Hematopoietic multipotent progenitor cell treated with erythropoietin and hydrocortisone succinate and interleukin-3 and kit ligand, for 4 days (in vitro differentiated cells): ENCODE data around the gene ABCC8.

Source experiments
- DNase-seq: peaks from one replicate; pipeline ENCODE4 v3.0.0-alpha.2; 2015

ABCC8 gene

DNA sequence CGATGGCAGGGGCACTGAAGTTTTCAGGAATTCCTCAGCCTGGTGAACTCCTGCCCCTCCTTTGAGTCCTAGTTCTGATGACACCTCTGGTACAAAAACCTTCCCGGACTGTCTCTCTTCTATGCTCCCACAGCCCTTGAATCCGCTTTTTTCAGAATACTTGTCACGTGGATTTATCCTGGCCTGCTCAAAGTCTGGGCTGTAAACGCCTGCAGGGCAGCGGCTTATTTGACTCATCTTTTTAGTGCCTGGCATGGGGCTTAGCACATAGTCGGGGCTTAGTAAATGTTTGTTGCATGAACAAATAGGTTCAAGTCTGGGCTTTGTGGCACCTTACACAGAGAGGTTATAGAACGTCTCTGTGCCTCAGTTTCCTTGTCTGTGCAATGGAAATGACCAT lies 74.8 kb downstream of the ABCC8 start:
- DNase-seq, result no peak

DNA sequence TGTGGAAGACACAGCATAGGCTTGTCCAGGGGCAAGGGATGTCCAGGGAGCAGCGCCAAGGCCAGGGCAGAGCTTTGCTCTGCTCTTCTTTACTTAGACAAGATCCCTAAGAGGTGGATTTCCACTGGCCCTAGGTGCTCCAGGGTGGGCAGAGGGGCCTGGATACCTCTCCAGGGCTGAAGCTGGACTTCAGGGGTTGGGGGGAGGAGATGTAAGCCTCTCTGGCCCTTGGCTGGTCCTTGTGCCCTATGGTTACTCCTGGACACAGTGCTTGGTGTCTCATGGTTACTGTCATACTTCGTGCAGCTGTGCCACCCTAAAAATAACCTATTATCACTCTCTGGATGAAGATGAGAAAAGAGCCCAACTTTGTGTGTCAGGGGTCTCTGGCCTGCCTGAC lies 75.3 kb downstream of the ABCC8 start:
- no peak for DNase-seq

DNA sequence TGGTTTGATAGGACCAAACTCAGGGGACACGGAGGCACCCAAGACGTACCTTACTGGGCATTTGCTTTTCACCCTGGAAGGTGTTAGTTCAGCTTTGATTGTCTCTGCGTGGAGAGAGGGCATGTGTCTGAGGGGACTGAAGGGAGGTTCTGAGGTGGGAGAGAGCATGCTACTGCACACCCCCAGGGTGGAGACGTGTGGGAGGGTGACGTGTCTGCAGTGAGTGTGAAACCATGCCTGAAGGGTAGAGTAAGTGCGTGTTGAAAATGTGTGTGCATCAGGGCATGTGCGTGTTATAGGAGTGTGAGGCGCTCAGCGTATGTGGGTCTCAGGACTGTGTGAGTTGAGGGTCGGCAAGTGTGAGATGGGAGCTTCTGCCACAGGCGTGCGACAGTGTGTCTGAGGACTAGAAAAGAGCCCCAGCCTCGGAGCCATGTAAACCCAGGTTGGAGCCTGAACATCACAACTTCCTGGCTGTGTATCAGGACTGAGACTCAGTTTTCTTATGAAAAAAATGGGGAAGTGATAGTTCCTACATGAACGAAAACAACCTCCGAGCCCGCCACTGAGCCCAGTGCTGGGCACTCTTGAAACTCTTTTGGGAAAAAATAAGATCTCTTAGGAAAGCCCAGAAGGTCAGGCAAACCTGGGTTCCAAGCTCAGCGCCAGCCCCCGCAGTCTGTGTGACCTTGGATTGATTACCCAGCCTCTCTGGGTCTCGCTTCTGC lies 76.4 kb downstream of the ABCC8 start:
- no peak for DNase-seq

DNA sequence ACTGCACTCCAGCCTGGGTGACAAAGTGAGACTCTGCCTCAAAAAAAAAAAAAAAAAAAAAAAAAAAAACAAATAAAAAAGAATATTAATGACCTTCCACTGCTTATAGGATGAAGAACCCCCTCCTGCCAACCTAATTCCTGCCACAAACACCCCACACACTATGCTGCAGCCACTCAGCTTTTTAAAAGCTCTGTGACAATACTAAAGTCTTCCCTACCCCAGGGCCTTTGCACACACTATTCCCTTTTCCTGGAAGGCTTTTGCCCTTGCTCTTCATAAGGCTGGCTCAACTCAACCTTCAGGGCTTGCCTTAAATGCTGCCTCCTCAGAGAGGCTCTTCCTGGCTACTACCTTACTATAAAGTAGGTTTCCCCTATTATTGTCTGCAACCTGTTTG lies 77.4 kb downstream of the ABCC8 start:
- DNase-seq, result no peak

DNA sequence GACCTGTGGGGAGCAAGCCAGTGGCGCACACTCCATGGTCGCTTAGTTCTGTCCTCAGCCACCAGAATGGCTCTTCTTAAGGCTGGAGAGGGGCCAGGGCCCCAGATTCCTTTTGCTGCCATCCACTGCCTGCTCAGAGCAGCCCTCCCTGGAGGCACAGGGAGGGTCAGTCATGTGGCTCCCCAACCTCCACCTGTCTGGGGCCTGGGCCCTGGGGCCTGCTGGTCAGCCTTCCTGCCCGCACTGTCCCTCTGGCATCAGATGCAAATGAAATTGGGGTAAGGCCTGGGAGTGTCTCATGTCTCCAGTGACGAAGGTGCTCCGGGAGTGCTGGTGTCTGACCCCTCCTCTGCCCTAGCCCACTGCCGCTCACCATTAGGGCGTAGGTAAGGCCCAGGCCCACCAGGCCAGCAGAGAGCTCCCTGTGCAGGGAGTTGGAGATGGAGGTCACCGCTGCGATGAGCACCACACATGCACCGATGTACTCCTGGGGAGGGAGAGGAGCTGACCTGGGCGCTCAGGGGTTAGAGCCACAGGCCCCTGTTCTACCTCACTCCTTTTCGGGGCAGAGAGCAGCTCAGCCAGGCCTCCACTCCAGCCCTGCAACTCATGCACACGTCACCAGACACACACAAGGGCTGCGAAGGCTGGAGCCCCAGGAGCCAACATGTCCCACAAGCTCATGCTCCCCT lies 79.2 kb downstream of the ABCC8 start:
- DNase-seq, result no peak

DNA sequence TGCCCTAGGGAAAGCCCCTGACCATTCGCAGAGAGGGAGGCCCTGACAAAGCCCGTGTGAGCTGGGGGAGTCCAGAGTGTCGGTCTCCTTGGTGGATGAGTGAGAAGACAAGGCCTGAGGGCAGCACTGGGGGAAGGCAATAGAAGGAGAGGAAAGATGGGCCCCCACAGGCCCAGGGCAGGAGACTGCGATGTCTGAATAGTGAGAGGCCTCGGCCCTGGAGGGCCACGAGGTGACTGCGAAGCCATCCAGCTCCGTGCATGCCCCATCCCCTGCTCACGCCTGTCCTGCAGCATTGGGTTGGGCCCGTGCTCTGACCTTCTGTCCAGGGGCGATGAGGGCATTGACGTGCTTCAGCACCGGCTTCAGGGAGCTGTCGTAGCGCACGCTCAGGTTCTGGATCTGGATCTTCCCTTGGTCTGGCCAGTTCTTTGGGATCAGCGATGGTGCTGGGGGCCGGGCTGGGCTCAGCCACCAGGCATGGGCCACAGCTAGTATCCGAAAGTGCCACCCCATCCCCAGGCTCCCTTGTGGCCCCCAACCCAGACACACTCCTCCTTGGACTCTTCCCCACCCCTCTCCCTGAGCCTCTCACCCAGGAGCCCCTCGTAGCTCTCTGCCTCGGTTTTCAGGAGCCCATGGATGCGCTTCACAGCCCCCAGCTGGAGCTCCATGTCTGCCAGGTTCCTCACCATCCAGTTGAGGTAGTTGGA lies 79.9 kb downstream of the ABCC8 start:
- DNase-seq, result no peak

DNA sequence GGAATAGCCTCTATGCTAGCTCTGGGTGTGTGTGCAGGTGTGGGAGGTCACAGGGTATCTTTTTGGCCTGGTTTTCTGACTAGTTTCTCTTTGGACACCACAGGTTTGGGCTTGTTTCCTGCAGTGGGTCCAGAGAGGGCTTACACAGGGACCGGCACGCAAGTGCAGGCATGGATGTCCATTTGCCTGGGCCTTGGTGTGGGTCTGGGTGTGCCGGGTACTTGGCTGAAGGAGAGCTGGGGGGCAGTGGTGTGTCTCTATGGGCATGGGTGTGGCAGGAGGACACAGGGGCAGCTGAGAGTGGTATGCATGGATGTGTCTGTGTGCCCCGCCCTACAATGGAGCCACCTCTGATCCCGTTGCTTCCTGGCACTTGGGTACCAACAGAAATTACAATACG lies 80.7 kb downstream of the ABCC8 start:
- DNase-seq, result no peak

DNA sequence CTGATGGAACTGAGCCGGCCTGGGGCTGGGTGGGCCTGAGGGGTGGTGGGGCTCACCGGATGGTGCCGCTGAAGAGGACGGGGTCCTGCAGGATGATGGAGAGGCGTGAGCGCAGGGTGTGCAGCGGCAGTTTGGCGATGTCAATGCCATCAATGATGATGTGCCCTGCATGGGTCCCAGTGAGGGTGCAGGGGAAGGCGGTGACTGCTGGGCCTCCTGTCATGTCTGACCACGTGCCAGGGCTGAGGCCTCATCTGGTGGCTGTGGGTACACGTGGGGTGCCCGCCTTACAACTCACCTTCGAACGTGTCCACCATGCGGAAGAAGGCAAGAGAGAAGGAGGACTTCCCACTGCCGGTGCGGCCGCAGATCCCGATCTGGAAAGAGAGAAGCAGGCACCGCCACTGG lies 81.1 kb downstream of the ABCC8 start:
- DNase-seq, result no peak

DNA sequence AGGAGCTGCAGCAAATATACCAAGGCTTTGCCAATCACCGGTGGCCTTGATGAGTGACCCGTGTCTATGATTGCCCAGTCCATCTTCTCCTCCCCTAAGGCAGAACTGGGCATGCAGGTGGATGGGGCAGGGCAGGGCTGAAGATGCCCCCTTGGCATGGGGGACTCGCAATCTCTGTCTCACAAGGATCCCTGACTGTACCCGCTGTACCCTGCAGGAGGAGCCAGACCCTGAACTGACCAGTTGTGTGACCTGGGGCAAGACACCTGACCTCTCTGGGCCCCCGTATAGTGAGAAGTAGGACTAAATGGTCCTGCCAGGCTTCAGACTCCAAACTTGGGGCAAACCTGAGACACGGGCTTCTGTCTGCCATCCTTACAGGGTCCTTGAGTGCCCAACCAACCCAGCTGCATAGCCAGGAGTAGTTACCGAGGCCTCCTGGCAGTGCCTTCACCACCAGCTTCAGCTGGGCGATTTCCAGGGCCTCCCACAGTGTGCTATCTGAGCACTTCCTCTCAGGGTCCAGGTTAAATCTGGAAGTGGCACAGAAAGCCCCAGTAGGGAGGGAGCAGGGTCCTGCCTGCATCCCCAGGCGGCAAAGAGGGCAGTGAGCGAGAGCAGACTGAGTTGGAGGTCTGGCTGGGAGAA lies 81.8 kb downstream of the ABCC8 start:
- DNase-seq, result no peak

DNA sequence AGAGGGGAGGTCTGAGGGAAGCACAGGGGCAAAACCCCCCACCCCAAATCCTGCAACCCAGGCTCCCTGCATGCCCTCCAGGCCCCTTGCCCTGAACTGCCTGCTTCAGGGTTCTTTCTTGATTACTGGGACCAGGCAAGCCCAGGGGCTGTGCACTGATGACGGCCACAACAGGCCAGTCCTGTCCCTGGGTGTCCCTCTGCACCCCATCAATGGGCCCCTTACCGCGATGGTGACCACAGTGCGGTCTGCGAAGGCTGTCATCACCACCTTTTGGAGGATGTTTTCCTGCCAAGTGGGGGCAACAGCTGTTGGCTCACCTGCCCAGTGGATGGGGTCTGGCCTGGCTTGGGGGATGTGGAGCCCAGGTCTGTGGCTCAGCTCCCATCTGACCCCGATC lies 83.2 kb downstream of the ABCC8 start:
- DNase-seq, result no peak

DNA sequence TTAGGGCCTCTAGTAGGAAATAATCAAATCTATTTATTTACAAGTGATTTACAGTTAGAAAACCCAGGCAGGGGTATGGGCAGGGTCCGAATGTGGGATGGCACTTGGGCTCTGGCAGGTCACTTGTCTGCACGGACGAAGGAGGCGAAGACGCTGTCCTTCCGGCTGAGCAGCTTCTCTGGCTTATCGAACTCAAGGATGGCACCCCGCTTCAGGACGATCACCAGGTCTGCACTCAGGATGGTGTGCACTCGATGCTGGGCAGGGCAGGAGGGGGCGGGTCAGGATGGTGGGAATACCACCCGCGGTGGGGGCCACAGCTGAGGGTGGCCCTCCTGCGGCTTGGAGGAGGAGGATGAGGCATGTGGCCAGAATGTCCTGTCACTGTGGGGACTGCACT lies 83.8 kb downstream of the ABCC8 start:
- DNase-seq, result no peak

DNA sequence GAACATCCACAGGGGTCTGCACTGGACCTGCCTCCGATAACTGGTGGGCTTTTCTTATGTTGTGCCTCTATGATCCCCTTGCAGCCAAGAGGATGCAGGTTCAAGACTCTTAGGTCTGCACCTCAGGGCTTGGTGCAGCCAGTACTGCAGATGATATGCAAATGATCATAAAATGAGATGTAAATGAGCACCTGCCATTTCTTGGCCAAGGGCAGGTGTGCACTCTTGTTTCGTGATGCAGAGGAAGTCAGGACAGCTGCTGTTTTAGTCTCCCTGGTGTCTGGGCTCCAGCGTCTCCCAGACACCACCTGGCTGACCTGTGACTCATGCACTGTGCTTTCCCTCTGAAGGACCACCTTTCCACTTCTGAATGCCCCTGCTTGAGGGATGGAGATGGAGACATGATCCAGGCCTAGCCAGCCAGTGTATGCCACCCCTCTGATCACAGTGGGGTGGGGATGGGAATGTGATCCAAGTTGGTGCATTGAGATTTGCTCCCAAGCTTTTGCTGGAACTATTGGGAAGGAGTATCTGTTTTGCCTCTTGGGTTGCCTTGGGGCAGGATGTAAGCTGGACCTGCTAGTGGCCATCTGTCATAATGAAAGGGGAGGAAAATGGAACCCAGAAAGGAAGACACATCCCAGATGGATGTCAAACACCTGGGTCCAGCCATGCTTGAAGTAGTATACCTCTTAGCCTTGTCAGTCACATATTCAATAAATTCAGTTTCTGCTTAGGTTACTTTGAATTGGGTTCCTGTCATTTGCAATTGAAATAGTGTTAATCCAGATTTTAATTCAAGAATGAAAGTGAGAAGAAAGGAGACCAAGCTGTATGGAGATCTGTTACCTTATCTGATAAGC lies 84.9 kb downstream of the ABCC8 start:
- DNase-seq, result no peak

DNA sequence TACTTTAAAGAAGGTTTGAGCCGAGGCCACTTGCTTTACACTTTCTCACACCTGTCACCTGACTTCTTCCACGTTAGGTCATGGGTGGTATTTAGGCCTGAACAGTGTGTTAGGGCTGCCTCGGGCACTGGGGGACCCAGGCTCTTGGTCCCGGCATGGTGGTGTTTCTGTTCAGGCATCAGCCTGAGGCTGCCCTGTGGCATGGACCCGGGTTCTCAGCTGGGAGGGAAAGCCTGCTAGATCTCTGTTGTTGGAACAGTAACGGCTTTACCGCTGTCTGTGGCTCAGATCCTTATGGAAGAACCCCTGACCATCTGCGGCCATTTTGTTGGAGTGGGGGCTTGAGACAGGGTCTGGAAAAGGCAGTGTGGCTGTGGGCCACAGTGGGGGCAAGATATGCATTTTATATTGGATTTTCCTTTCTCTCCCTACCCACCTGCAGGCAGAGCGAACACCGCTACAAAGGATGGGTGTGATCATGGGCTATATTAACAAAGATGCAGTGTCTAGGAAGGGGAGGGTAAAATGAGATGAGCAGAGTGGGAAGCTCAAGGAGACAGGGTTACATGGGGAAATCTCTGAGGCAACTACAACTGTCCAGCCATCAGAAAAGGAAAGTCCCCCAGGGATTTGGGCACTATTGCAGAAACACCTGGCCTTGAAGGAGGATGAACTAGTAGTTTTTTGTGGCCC lies 86.5 kb downstream of the ABCC8 start:
- DNase-seq, result no peak

DNA sequence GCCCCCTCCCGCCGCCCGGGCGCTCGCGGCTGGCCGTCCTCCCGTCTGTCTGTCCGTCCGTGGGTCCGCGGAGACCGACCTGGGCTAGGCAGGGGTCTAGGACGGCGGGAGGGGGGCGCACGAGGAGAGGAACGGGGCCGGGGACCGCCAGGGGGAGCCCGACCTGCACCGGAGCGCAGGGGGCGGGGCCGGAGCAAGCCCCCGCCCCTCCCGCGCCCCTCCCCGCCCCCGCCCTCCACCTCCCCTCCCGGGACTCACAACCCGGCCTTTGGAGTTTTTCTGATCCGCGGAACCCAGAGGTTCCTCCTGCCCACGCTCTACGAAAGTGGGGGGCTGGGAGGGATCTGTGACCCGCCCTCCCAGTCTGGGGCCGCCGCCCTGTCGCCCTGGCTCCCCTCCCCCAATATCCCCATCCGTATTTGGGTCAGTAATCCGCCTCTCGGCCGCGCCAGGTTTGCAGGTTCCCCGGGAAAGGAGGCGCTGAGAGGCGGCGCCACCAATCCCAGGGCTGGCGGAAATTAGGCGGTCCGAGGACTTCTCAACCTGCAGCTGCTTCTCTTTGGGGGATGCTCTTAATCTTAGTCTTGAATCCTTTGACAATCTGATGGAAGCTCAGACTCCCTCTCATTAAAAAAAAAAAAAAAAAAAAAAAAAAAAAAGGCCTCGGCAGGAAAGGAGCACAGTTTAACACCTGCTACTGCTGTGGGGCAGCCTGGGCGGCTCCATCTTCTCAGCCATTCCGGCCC lies 87.3 kb downstream of the ABCC8 start:
- DNase-seq, result peak; percentile 81

DNA sequence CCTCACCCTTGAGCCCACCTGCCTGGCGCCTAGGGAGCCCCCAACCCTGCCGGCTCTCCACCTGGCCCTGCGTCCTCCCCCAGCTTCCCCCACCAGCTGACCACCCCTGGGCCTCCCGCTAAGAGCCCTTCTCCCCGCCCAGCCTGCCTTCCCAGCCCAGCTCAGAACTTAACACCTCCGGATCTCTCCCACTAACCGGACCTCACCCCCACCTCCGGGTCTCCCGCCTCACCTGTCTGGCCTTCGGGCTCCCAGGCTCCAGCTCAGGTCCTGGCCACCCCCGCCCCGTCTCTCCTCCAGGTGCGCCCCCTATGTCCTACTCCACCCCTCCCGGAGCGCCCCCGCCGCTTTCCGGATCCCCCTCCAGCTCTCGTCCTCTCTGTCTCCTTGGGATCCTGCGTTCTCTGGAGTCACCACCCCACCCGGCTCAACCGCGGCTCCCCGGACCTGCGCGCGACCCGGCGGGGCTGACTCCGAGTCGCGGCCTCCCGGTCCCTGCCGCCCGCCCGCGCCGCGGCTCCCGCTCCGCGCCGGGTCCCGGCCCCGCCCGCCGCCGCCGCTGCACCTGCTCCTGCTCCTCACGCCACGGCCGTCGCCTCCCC lies 87.9 kb downstream of the ABCC8 start, which contains the start of gene KCNJ11:
TSS of gene KCNJ11 (minus strand) at position 51 of the 602 bp plus-strand sequence. CDS start 568 bp downstream, outside the sequence.
- DNase-seq, result no peak

DNA sequence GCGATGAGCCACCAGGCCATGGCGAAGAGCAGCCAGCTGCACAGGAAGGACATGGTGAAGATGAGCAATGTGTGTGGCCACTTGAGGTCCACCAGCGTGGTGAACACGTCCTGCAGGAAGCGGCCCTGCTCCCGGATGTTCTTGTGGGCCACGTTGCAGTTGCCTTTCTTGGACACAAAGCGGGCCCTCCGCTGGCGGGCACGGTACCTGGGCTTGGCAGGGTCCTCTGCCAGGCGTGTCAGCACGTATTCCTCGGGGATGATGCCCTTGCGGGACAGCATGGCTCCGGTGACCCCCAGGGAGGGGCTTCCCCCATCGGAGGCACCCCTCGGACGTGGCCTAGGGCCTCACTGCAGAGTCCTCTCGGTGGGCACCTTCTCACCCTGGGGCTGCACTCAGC lies 88.8 kb downstream of the ABCC8 start:
- no peak for DNase-seq

DNA sequence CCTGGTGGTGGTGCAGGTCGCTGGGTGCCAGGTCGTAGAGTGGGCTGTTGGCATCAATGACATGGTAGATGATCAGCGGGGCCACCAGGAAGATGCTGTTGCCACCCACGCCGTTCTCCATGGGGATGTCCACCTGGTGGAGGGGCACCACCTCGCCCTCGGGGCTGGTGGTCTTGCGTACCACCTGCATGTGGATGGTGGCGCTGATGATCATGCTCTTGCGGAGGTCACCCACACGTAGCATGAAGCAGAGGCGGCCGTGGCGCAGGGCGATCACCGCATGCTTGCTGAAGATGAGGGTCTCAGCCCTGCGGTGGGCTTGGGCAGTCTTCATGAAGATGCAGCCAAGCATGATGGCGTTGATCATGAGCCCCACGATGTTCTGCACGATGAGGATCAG lies 89.4 kb downstream of the ABCC8 start:
- no peak for DNase-seq

DNA sequence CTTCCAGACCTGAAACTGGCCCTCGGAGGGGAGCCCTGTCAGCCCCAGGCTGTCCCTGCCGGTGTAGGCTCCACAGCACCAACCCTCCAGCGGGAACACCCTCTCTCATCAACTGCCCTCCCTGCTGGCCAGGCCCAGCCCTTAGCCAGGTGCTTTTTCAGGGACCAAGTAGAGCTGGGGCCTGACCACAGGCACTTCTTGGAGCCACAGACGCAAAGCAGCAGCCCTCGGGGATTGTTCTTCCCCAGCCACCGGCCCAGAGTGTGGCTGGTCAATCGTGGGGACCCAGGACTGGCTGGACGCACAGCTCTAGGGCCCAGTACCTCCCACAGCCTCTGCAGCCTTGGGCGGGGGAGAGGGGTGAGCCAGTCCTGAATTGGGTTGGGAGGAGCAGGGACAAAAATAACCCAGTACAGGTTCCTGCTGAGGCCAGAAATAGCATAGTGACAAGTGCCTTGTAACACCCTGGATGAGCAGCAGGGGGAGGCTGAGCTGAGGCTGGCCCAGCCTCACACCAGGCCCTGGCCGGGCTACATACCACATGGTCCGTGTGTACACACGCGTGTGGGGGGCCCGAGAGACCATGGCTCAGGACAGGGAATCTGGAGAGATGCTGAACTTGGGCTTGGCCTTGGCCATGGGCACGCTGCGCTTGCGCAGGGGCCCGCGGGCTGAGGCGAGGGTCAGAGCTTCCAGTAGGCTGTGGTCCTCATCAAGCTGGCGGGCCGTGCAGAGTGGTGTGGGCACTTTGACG lies 90.1 kb downstream of the ABCC8 start:
- DNase-seq, result peak; percentile 80

DNA sequence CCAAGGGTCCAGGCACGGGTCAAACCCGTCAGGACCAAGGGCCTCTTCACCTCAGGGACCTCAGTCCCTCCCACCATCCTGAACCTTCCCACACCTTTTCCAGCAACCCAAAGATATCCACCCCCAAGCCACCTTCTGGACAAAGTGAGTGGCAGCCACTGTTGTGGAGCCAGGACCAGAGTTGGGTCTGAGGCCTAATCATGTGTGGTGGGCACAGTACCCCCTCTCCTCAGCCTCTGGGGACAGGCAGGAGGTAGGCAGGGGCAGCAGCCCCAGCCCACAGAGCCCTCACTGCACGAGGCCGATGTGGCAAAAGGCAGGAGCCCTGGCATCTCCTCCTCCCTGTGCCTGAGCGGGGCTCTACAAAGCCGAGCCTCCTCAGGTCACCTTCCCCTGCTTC lies 90.7 kb downstream of the ABCC8 start:
- no peak for DNase-seq

DNA sequence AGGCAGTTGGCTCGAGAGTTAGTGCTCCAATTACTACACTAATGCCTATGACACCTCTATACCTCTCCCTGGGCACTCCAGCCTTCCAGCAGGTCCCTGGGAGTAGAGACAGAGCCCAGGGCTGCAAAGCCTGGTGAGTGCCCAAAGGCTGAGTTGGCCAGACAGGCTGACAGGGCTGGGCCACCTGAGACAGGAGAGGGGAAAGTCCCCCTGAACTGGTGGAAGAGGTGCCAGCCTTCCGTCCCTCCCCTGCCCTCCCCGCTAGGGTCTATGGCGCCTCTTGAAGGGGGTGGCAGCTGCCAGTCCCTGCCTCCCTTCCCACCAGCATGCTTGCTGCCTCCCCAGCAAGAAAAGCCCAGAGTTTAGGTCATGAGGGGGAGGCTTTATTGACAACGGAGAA lies 91.2 kb downstream of the ABCC8 start:
- DNase-seq, result no peak
